GM19023 (cell line): ENCODE data around the gene P2RY2.

ENCODE experiments used
- ATAC-seq: cut with Tn5 transposase; IDR thresholded peaks from one replicate; pipeline ENCODE4 v1.9.1; 2021; ENCODE audit warnings: mild to moderate bottlenecking, moderate library complexity; ENCODE audit not compliant: unreplicated experiment

P2RY2 gene

DNA sequence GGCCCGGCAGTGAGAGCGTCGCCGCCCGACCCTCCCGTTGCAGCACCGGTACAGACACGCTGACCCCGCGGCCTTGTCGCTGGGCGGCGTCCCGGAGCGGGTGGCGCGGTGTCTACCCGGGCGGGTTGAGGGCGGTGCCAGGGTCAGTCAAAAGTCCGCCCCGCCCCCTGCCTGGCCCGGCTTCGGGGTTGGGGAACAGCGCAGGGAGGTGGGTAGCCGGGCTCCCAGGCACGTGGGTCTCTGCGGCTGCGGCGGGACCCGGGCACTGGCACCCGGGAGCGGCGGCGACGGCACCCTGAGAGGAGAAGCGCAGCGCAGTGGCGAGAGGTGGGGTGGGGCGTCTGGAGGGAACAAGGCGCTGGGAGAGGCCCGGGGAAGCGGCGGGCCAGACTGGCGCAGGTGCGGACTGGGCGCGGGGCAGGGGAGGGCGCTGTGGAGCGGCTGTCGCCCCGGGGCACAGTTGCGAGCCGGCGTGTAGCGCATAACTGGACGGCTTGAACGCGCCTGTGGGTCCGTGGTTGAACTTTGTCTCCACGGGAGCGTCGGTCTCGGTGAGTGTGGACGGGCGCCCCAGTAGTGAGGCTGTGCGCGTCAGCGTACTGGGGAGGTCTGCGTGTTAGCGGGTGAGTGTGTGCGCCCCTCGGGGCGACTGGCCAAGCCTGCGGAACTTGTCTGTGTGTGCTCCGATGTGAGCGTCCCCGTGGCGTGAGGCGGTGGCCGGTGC lies at the start of gene P2RY2:
Gene P2RY2 (plus strand): TSS at position 176 of the 724 bp plus-strand sequence. CDS start 15,879 bp downstream, outside the sequence.
- ATAC-seq = no peak

DNA sequence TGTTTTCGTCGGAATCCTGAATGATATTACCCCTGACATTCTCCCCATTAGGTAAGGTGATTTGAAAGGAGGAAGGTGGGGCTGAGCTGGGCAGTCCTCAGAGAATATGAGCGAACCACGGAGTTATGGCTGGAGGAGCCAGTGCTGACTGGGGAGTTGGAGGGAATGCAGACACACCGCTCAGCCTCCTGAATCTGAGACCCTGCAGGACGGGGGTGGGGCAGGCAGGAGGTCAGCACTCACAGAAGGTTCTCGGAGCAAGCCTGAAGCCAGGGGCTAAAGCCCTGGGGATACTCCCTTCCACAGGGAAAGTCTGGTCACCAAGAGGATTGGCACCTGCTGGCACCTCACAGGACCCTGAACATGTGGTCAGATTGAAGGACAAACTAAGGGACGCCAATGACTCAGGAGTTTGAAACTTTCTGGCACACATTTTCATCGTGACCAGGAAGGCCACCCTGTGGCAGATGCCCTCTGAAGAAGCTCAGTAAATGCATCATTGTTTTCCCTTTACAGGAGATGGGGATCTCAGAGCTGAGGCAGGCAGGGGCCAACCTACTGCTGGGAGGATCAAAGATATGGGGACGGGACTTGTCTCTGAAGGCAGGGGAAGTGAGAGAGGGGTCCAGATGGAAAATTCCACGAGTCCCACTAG lies 49.0 kb upstream of the P2RY2 start:
- ATAC-seq = no peak

DNA sequence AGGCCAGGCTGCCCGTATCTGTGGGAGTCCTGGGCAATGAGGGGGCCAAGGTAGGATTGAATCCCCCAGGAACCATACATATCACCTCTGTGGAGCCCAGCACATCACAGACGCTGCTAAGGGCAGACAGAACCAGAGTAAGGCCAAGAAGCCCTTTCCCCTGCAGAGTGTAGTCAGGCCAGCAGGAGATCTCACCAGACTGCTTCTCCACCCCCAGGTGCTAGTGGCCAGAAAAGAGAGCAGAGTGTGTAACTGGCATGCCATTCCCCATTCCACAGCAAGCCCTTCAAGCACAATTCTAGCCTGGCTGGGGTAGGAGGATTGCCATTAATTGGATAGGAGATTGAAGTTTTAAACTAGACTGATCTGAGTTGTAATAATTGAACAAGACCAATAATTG lies 47.9 kb upstream of the P2RY2 start:
- ATAC-seq = no peak

DNA sequence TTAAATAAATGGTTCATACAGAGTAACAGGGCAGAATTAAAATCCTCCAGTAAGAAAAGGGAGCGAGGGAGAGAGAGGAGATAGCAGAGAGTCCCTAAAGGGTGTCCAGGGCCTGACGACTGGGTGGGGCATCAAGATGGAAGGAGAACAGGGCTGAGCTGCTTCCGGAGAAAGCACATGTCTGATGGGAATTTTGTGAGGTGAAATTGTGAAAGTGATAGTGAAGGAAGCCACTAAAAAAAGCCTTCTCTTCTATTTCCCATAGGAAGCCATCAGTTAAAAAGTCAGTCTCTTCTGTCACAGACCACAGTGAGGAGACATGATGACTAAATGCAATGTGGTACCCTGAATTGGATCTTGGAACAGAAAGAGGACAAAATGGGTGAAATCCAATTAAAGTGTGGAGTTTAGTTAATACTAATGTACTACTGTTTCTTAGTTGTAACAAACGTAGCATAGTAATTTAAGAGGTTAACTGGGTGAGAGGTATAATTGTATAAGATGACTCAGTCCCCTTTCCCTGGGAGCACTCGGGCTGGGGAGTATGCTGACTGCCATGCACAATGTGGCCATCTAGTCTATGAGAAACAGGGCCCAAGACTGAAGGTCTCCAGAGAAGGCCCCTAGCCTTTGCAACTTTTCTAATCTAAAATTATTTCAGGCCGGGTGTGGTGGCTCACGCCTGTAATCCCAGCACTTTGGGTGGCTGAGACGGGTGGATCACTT lies 46.5 kb upstream of the P2RY2 start:
- no peak for ATAC-seq

DNA sequence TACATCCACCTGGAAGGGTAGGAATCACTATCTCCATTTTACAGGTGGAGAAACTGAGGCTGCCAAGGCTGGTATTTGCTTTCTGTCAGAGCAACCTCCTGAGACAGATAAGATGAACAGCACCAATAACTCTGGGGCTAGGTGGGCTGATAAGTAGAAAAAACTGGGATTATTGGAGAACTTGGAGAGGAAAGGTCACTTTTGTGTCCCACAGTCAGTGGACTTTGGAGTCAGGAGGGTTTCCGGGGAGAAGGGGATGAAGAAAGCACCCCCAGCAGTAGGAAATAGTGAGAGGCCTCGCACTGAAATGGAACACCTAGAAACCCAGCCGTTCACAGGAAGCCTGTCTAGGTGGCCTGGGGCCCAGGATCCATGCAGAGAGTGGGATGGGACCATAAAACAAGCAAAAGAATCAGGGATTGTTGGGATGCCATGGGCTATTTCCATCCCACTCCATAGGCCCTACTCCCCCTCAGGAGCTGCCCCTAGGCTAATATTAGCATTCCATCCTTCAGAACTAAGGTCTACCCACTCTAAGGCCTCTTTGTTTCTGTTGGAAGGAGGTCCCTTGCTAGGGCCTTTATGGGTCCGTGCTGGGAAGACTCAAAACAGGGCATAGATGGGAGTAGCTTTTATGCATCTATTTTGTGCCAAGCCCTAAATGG lies 45.0 kb upstream of the P2RY2 start:
- no peak for ATAC-seq

- no peak for ATAC-seq
Observed at GRCh38 chr11:73173755-73174494, 44.2 kb upstream of the P2RY2 start.

DNA sequence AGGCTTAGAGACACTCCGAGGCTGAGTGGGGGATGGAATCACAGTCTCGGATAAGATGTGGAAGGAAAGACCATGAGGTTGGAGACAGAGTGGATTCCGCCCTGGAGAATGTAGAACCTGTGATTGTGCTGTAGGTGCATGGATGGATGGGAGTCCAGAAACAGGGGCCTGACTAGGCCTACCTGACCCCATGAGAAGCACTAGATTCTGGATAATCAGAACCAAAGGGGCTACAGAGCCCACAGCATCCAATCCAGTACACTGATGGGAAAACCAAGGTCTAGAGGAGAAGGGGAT lies 43.6 kb upstream of the P2RY2 start:
- no peak for ATAC-seq

DNA sequence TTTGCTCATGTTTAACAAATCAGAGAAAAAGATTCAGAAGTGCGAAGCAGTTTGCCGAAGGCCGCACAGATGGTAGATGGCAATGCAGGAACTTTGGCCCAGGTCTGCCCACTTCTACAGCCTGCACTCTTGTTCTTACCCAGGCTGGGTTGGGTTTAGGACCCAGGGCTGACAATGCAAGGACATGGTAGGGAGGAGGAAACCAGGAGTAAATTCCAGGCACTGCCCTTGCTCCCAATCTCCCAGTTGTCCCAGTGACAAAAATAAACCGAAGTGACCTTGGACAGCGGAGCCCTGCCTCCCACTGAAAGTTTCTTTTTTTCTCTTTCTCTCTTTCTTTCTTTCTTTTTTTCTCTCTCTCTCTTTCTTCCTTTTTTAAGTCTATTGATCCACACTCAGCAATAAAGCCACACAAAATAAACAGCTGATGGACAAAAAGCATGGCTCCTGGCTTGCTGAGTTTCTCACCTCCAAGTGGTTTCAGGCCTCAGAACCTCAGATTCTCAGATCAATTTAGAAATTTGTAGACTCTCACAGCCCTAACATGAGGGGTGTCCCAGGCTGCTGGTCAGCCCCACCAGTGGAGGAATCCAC lies 42.4 kb upstream of the P2RY2 start:
- ATAC-seq = no peak

GRCh38 chr11:73176145-73176873 lies 41.8 kb upstream of the P2RY2 start:
- ATAC-seq = no peak

DNA sequence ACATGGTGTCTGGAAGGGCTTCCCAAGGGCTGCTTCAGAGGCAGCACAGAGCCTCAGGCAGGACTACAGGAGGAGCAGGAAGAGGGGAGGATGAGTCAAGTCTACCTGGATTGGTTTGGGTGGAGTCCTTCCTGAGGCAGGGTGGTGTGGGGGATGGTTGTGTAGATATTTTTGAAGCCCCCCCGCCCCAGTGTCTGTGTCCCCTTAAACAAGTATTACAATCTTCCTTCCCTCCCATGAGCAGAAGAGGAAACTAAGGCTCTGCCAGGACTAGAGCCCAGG lies 41.3 kb upstream of the P2RY2 start:
- ATAC-seq = no peak

DNA sequence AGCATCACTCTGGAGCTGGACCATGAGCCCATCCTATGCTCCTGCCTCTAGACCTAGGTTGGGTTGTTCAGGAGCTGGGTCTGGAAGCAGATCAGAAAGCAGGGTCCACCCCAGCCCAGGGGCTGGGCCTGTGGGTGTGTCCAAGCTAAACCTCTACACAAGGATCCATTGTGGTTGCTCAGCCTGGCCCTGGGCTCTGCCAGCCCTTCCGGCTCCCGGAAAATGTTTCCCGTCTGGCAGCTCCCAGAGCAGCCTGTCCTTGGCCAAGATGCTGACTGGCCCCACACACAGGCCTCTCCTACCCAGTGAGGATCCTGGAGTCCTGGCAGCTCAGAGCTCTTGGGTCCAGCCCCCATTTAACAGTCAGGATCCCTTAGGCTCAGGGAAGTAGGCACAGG lies 40.7 kb upstream of the P2RY2 start:
- no peak for ATAC-seq

DNA sequence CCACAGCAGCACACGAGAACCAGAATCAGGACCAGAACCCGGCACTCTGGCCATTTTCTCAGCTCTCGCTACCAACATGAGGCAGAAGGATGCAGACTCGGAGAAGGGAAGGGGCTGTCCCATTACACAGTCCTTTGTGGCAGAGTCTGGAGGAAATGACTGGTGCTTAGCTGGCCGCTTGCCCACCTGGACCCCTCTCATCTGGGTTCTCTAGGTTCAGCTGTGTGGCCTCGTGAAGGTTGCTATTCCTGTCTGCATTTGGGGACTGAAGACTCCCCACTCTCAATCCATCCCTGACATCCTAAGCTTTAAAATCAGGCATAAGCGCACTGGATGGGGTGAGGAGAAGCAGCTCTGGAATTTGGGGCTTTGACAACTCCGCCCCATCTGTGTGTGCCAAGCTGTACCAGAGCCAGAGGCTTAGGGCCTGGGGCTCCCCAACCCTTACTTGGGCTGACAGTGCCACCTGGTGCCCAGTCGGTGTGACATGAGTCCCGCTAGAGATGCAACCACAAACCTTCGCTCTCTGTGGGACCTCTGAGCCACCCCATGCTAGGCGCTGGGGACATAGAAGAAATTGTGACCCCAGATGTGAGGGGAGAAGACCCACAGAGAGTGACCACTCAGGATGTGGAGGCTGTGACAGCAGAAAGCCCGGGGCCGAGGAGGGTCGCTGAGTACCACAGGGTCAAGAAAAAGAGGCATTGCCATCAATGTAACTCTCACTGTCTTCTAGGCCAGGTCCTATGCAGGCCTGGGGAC lies 40.1 kb upstream of the P2RY2 start:
- no peak for ATAC-seq

GRCh38 chr11:73178681-73179080 lies 39.4 kb upstream of the P2RY2 start:
- ATAC-seq = no peak

- ATAC-seq = no peak
Observed at GRCh38 chr11:73182824-73183321, 35.2 kb upstream of the P2RY2 start.

- no peak for ATAC-seq
Observed at GRCh38 chr11:73184953-73185671, 33.0 kb upstream of the P2RY2 start.

GRCh38 chr11:73185680-73186293 lies 32.3 kb upstream of the P2RY2 start:
- no peak for ATAC-seq

DNA sequence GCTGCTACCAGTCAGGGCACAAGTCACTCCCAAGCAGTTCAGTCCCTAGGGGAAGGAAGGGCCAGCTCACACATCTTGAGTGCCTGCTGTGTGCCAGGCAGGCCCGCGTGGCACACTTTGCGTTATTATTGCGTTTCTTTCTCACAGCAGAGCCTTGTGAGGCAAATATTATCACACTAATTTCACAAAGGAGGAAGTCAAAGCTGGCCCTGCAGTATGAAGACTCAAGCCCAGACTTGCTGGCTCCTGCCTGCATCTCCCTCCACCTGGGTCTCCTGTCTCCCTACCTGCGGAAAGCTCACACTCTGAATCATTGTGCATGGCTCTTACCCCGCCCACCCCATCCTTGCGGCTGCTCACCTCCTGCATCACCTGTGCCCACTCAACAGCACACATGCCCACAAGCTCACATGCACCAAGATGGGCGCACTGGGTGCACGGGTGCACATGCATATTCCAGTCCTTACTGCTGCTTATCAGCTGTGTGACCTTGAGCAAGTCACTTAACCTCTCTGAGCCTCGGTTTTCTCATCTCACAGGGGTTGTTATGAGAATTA lies 31.7 kb upstream of the P2RY2 start:
- no peak for ATAC-seq

DNA sequence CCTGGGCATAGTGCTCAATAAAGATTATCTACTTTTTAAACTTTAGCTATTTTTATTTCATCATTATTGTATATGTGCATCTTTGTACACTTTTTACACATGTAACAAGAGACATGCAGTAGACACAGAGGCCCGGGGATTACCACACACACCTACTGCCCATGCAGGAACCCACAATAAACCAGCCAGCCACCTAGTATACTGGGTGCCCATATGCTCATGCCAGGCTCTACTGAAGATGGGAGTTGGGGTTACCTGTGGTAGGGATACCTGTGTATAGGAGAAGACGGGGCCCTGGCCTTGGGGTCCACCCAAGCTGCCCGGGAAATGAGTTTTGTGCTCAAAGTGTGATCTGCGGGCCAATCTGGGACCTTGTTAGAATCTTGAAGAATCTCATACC lies 31.2 kb upstream of the P2RY2 start:
- no peak for ATAC-seq
